Spleen (tissue), 11 donors: ENCODE measurements around the gene MTHFR. TPM values are rescaled to one million over a fixed set of nuclear protein-coding genes. Genes with fewer than 3 reads are reported as not detected.
A peak's percentile ranks its signal among the peaks of the same experiment; 100 is the strongest.

ENCODE experiments used
- DNase-seq: peaks from one replicate; pipeline ENCODE4 v3.0.0-alpha.2; 2020
- H3K27ac ChIP-seq, 8 donors: fragments of 200-600 bp; sonication (generic) in 7 of 8; 1 replicate in 4 of 8; 2 replicates in 4 of 8; pipeline versions ENCODE4 v1.5.0 to v1.8.0; 2016 to 2021; ENCODE audit warnings: inconsistent platforms in 4 of 8, mild to moderate bottlenecking in 4 of 8, moderate library complexity in 1 of 8
- H3K27me3 ChIP-seq, 7 donors: fragments of 200-600 bp; sonication (generic) in 6 of 7; replicated peaks in 1 of 7; 1 replicate in 4 of 7; 2 replicates in 3 of 7; pipeline versions ENCODE4 v1.5.0 to v1.8.0; 2016 to 2021; ENCODE audit warnings: inconsistent platforms in 3 of 7, mild to moderate bottlenecking in 1 of 7
- H3K36me3 ChIP-seq, 6 donors: fragments of 200-600 bp; sonication (generic) in 5 of 6; 1 replicate in 4 of 6; 2 replicates in 2 of 6; pipeline versions ENCODE4 v1.5.0 to v1.8.0; 2016 to 2021; ENCODE audit warnings: inconsistent platforms in 2 of 6
- H3K4me1 ChIP-seq, 6 donors: fragments of 200-600 bp; sonication (generic) in 5 of 6; 1 replicate in 3 of 6; 2 replicates in 3 of 6; pipeline versions ENCODE4 v1.5.0 to v1.8.0; 2016 to 2021; ENCODE audit warnings: inconsistent platforms in 3 of 6
- H3K4me3 ChIP-seq, 8 donors: fragments of 200-600 bp; sonication (generic) in 7 of 8; 1 replicate in 4 of 8; 2 replicates in 4 of 8; pipeline versions ENCODE4 v1.5.0 to v1.8.0; 2016 to 2021; ENCODE audit warnings: inconsistent platforms in 4 of 8, mild to moderate bottlenecking in 4 of 8, moderate library complexity in 2 of 8
- H3K9me3 ChIP-seq, 8 donors: fragments of 200-600 bp; sonication (generic) in 7 of 8; 1 replicate in 4 of 8; 2 replicates in 4 of 8; pipeline versions ENCODE4 v1.5.0 to v1.8.0; 2016 to 2021; ENCODE audit warnings: inconsistent platforms in 4 of 8
- CTCF ChIP-seq, 11 experiments: fragments of 200-600 bp in 7 of 11; fragments of 450-650 bp in 4 of 11; sonication (generic) in 4 of 11; IDR thresholded peaks in 8 of 11; conservative IDR thresholded peaks in 3 of 11; 1 replicate in 7 of 11; 2 replicates in 4 of 11; pipeline versions ENCODE4 v1.4.0 to v1.8.0; 2016 to 2021; ENCODE audit warnings: antibody characterized with exemption in 11 of 11, inconsistent platforms in 4 of 11, mild to moderate bottlenecking in 1 of 11
- POLR2A ChIP-seq, 3 donors: fragments of 450-650 bp; IDR thresholded peaks; one replicate each; pipeline ENCODE4 v1.5.1; 2017; ENCODE audit warnings: antibody characterized with exemption in 3 of 3, mild to moderate bottlenecking in 1 of 3
- POLR2AphosphoS5 ChIP-seq, 3 donors: sonication (generic); formaldehyde crosslinking; IDR thresholded peaks; one replicate each; pipeline ENCODE4 v1.5.1; 2017; ENCODE audit warnings: antibody characterized with exemption in 3 of 3
- WGBS, 5 donors: extraction: QIAGEN DNeasy Blood & Tissue Kit in 3 of 5; methylation state at CpG; one replicate each; pipeline versions ENCODE4 v1.1.5 to v1.1.7; 2013 to 2018; 5-methylcytosine and 5-hydroxymethylcytosine counted together
- intact Hi-C: fragments of 100-400 bp; cut with DNase I; formaldehyde crosslinking; loops from one replicate; pipeline ENCODE4 v1.15.0; 2023; ENCODE audit warnings: low total_unique reads
- polyA plus RNA-seq, 3 donors: library from polyadenylated mRNA; stranded (reverse); fragments of 200-250 nt; gene quantifications; one replicate each; pipeline ENCODE4 v1.2.1, GENCODE V29; 2013
- total RNA-seq, 7 donors: library from RNA; depleted of rRNA in 3 of 7; stranded (reverse); fragments of >200 nt in 3 of 7; fragmentation: NEBNext Ultra II Directional in 4 of 7; extraction: Animal tissue kit (Norgen Biotek cat#: 25700) in 4 of 7; gene quantifications; one replicate each; pipeline versions ENCODE4 v1.1.0 to v1.2.1, GENCODE V29; 2016 to 2021
- donor health status: healthy with polysubstance abuse.
- donor health status: DM: no; HTN: no; CAD: no; lungs with moderate emphysema.
- donor health status: DM: no; HTN: no; CAD: no.
- donor health status: Bipolar disorder and iron deficiency.
- donor health status: healthy.
- donor health status: DM: no; HTN: no; CAD: no.
- donor health status: DM: yes; HTN: yes; CAD: no.

MTHFR gene
- total and polyA plus RNA-seq, 10 donors = 6.7 to 79.8 (median 67.7) TPM

GRCh38 chr1:11789126-11790067 is 16.4 kb downstream of the MTHFR start:
- 53 to 78% (median 71%) methylated on average over 10 to 13 of the region's 13 CpGs for whole genome bisulfite sequencing, 5 donors

GRCh38 chr1:11788549-11789053 is 17.2 kb downstream of the MTHFR start:
- H3K27me3 ChIP-seq = no peaks in the 10 kb centered on the region
- no peaks in the 10 kb centered on the region for H3K9me3 ChIP-seq
- peak; percentile 71 for DNase-seq
- WGBS, 5 donors = 83 to 93% (median 86%) methylated on average over 13 to 14 of the region's 14 CpGs
- H3K4me1 ChIP-seq = peaks cover 54 to 94% (median 76%) of the 10 kb centered on the region in 6 donors
- intact Hi-C loops = no loop called here
- H3K36me3 ChIP-seq = peaks cover 0 to 57% (median 33%) of the 10 kb centered on the region in 6 donors
- H3K4me3 ChIP-seq = no peak overlapping the region
- H3K27ac ChIP-seq = peak overlapping the region; percentile 63 to 91 (median 86)
- no peak for TF ChIP-seq POLR2A (IDR thresholded peaks at IDR 0.05)
- TF ChIP-seq POLR2AphosphoS5 (IDR thresholded peaks at IDR 0.05) = peak in 1 of 3 donors; percentile 19

More at GRCh38 chr1:11789126-11790067, 16.4 kb downstream of the MTHFR start:
- TF ChIP-seq POLR2AphosphoS5 (IDR thresholded peaks at IDR 0.05) = peak in 2 of 3 donors; percentile 39
- TF ChIP-seq CTCF (IDR thresholded peaks at IDR 0.05 in 8 of 11, conservative IDR thresholded peaks at IDR 0.05 in 3 of 11) = no peak
- H3K4me3 ChIP-seq = no peak overlapping the region
- H3K27me3 ChIP-seq = no peaks in the 10 kb centered on the region
- peaks cover 4 to 65% (median 41%) of the 10 kb centered on the region in 6 donors for H3K36me3 ChIP-seq
- H3K9me3 ChIP-seq = no peaks in the 10 kb centered on the region
- intact Hi-C loops = no loop called here
- DNase-seq = peak; percentile 64
- peaks cover 53 to 93% (median 76%) of the 10 kb centered on the region in 6 donors for H3K4me1 ChIP-seq
- H3K27ac ChIP-seq = peak overlapping the region; percentile 63 to 91 (median 86)

GRCh38 chr1:11787804-11788436 is 17.8 kb downstream of the MTHFR start:
- 80 to 90% (median 85%) methylated on average over 7 to 14 of the region's 14 CpGs for WGBS, 5 donors
- H3K36me3 ChIP-seq = peaks cover 0 to 51% (median 28%) of the 10 kb centered on the region in 6 donors
- no peak overlapping the region for H3K4me3 ChIP-seq
- peak; percentile 73 for DNase-seq
- H3K4me1 ChIP-seq = peaks cover 54 to 91% (median 76%) of the 10 kb centered on the region in 6 donors
- TF ChIP-seq POLR2AphosphoS5 (IDR thresholded peaks at IDR 0.05) (peak; percentile 5 to 57 (median 17)), CTCF (IDR thresholded peaks at IDR 0.05 in 8 of 11, conservative IDR thresholded peaks at IDR 0.05 in 3 of 11) (no peak)
- H3K27ac ChIP-seq = peak overlapping the region; percentile 35 to 91 (median 86)
- intact Hi-C loops = no loop called here
- no peaks in the 10 kb centered on the region for H3K9me3 ChIP-seq
- H3K27me3 ChIP-seq = no peaks in the 10 kb centered on the region

GRCh38 chr1:11787251-11787803 is 18.4 kb downstream of the MTHFR start:
- H3K27ac ChIP-seq = peak overlapping the region; percentile 35 to 91 (median 86)

More at GRCh38 chr1:11787251-11787803, 18.4 kb downstream of the MTHFR start:
- intact Hi-C loops = no loop called here
- WGBS, 5 donors = 54 to 70% (median 67%) methylated on average over 12 to 16 of the region's 16 CpGs
- peaks cover 0 to 45% (median 23%) of the 10 kb centered on the region in 6 donors for H3K36me3 ChIP-seq
- H3K9me3 ChIP-seq = no peaks in the 10 kb centered on the region
- no peak overlapping the region for H3K4me3 ChIP-seq
- TF ChIP-seq POLR2A (IDR thresholded peaks at IDR 0.05) = no peak
- TF ChIP-seq CTCF (IDR thresholded peaks at IDR 0.05 in 8 of 11, conservative IDR thresholded peaks at IDR 0.05 in 3 of 11) = no peak
- TF ChIP-seq POLR2AphosphoS5 (IDR thresholded peaks at IDR 0.05) = peak; percentile 16 to 67 (median 61)
- peaks cover 54 to 85% (median 74%) of the 10 kb centered on the region in 6 donors for H3K4me1 ChIP-seq
- H3K27me3 ChIP-seq = no peaks in the 10 kb centered on the region
- DNase-seq = no peak
